ENCODE results near the gene LILRA6. TPM values are rescaled to one million over a fixed set of nuclear protein-coding genes. Genes with fewer than 3 reads are reported as not detected.
"Not testable (repeated sequence)": the region's sequence is repeated elsewhere in the genome, so short reads cannot be mapped to it uniquely, and the experiment has no call there.

LILRA6 gene
- total RNA-seq, 1 experiment from 2014 or later, result not detected

DNA sequence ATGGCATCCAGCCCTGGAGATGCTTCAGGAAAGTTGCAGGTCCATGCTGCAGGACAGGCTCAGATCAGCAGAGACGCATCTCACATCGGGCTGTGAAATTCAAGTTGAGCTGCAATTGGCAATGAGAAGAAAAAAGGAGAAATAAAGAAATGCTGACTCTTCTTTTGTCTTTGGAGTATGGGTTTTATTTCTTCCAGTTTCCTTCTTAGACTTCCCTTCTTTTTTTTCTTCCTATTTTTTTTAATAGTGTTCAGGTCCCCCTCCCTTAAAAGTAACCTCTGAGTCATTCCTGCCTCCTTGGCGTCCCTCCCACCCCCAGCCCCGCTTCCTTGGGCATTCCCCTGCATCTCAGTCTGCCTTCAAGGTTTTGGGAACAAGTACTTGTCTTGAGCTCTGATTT is 29.0 kb upstream of the LILRA6 start:
- in situ Hi-C loops (cut with HindIII; ENCODE audit: low sequenced_read_pairs); DNase-seq (ENCODE audit: low spot score): not testable (repeated sequence)

DNA sequence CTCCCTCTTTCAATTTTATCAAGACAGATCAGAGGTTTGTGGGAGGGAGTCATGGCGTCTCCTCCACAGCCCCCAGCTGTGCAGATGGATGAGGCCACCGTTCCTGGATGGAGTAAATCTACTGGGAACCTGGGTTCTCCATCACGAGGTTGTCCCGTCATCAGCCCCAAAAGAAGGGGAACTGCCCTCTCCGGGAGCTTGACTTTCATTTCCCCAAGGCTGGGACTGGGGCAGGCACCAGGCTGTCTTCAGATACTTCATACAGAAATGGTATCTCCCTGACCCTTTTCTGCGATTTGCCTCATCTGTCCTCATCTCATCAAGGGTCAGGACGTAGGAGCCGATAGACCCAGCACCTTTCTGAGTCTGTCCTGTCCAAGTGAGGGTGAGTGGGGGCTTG is 28.5 kb upstream of the LILRA6 start:
- no peak for DNase-seq (ENCODE audit: low spot score)
- in situ Hi-C loops (cut with HindIII; ENCODE audit: low sequenced_read_pairs), result no loop called here

DNA sequence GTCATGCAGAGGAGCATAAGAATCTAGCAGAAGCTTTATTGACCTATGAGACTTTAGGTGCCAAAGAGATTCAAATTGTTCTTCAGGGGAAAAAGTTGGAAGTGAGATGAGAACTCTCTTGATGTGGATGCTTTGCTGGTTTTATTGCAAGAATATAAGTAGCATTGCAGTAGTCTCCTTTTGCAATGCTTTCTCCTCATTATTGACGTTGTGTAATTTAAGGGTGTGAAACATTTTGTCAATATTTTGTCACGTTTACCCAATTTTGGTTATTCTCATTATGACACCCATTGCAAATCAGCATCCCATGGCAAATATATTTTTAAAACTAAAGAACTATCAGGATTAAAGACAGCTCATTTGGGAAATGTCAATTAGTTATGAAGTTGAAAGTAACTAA is 26.3 kb upstream of the LILRA6 start:
- in situ Hi-C loops (cut with HindIII; ENCODE audit: low sequenced_read_pairs), result no loop called here
- DNase-seq (ENCODE audit: low spot score), result no peak

DNA sequence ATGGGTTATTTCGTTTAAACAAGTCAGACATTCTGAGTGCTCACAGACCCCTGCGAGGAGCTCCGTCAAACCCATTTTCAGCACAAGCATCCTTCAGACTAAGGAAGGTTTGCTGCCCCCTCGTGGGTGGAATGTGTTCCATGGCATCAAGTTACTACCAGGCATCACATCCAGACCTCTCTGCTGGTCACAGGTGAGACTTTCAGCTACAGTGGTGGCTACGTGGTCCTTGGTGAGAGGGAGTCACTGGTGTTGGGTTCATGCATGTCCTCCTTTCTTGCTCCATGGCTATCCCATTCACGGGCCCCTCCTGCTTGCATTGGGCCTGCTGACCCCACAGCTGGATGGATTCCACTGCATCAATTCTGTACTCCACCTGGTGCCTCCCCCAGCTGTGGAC is 23.5 kb upstream of the LILRA6 start:
- DNase-seq (ENCODE audit: low spot score), result peak; percentile 45
- in situ Hi-C loops (cut with HindIII; ENCODE audit: low sequenced_read_pairs), result no loop called here

DNA sequence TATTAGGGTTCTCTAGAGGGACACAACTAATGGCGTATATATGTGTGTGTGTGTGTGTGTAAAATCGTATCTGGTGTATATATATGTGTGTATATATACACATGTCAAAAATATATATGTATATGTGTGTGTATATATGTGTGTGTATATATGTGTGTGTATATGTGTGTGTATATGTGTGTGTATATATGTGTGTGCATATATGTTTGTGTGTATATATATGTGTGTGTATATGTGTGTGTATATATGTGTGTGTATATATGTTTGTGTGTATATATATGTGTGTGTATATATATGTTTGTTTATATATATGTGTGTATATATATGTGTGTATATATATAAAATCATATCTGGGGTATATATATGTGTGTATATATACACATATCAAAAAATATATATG is 19.9 kb upstream of the LILRA6 start:
- in situ Hi-C loops (cut with HindIII; ENCODE audit: low sequenced_read_pairs), result no loop called here
- no peak for DNase-seq (ENCODE audit: low spot score)

DNA sequence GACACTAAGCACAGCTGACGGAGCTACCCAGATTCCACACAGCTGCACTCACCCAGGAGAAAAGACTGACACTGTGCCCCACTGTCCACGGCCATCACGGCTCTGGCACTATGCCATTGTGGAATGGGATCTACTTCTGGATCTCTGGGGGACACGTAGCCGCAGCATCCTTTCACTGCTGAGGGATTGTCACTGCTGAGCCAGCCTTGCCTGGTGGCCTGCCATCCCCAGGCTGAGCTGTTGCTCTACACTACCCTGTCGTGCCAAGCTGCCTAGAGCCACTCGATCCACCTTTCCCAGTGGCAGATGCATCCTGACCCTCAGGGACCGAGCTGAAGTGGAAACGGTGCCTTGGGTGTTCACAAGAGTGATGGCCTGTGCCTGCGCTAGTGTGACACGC is 19.5 kb upstream of the LILRA6 start:
- DNase-seq (ENCODE audit: low spot score), result no peak
- in situ Hi-C loops (cut with HindIII; ENCODE audit: low sequenced_read_pairs), result no loop called here

DNA sequence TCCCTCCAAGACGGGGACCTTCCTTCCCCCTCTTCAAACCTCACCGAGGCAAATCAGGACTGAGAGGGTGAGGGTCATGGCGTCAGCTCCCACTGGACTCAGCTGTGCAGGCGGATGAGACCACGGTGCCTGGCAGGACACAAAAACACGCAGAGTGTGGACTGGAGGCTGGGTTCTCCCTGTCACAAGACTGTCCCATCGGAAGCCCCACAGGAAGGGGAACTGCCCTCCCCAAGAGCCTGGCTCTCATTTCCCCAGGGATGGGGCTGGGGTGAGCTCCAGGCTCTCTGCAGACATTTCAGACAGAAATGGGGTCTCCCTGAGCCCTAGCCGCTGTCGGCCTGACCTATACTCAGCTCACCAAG is 14.5 kb upstream of the LILRA6 start, which contains the start of gene LILRB5:
Gene LILRB5, minus strand, starts transcription at position 158 of the 365 bp plus-strand sequence. Its CDS starts 80 bp downstream, at position 78.
- no peak for DNase-seq (ENCODE audit: low spot score)
- in situ Hi-C loops (cut with HindIII; ENCODE audit: low sequenced_read_pairs), result no loop called here

DNA sequence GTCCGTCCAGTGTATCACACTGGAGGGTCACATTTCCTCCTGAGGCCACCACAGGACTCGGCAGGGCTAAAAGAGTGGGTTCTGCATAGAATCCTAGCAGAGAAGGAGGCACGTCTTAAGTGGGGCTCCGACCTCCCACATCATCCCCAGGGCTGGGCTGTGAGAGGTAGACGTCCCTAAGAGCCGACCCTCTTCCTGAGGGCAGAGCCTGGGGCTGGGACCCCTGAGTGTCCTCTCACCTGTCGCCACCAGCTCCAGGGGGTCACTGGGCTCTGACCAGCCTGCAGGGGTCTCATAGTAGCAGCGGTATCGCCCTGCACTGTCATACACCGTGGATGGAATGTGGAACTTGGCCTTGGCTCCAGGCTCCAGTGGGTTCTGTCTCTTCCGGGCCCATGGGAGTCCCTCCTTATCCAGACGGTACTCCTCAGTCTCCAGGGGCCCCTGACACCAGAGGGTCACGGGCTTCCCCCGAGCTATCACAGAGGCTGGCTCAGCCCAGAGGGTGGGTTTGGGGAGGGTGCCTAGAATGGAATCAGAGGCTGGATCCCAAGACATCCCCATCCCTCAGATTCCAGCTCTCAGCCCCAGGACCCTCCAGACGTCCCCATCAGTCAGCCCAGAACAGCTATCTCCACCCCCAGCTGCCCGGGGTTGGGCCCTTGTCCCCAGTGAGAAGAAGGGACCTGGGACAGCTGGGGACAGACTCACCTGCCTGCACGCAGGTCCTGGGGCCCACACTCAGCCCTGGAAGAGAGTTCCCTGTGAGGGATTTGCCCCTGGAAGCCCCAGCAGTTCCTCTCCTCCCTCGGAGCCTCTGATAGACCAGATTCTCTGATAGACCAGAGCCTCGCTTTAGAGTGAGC is 13.9 kb upstream of the LILRA6 start:
- DNase-seq (ENCODE audit: low spot score), result no peak

DNA sequence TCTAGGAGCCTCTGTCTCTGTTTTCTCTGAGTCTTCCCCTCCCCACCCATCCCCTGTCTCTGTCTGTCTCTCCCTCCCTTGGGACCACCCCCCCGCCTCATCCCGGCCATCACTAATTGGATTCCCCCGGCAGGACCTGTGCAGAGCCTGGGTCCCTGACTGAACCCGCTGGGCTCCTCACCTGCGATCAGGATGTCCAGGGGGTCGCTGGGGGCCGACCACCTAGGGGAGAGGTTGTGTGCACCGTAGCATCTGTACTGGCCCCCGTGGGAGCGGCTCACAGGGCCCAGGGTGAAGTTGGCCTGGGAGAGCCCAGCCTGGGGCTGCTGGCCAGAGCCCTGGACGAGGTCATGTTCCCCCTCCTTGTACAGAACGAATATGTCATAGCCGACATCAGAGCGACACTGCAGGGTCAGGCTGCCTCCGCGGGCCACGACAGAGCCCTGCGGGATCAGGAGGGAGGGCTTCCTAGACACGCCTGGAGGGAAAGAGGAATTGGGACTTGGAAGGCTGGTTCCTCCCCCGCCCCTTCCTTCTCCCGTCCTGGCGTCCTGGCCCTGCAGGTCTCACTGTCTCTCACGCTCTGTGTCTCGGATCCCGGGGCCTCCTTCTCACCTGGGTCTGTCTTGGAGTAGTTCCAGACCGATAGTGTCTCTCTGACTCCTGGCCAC is 12.7 kb upstream of the LILRA6 start:
- in situ Hi-C loops (cut with HindIII; ENCODE audit: low sequenced_read_pairs), result no loop called here
- no peak for DNase-seq (ENCODE audit: low spot score)

More for the DNA sequence above, 13.9 kb upstream of the LILRA6 start:
- in situ Hi-C loops (cut with HindIII; ENCODE audit: low sequenced_read_pairs), result no loop called here

DNA sequence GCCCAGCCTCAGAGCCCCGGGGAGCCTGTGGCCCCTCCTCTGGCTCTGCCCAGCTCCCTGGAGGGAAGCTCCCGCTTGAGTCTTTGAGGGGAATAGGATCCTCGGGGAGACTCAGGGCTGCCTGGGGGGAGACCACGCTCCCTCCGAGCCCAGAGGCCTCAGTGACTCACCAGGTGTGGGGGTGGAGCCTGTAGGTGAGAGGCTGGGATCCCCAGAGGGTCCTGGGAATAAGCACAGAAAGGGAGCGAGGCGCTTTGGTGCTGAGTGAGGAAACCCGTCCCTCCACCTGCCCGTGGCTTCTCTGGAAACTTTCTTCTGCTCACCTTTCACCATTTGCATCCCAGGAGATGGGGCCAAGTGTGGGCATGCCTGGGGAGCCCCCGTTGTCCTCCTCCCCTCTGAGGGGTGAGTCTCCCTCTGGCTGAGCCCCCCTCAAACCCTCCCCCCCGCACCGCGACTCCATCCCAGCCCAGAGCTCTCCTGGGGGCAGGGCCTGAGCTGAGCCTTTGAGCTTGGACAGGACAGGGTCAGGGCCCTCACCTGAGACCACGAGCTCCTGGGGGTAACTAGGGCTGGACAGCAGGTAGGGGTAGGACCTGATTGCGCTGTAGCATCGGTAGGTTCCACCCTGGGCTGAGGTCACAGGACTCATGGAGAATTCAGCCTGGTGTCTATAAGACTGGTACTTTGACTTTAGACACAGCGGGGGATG is 11.8 kb upstream of the LILRA6 start:
- in situ Hi-C loops (cut with HindIII; ENCODE audit: low sequenced_read_pairs), result no loop called here
- DNase-seq (ENCODE audit: low spot score), result no peak

DNA sequence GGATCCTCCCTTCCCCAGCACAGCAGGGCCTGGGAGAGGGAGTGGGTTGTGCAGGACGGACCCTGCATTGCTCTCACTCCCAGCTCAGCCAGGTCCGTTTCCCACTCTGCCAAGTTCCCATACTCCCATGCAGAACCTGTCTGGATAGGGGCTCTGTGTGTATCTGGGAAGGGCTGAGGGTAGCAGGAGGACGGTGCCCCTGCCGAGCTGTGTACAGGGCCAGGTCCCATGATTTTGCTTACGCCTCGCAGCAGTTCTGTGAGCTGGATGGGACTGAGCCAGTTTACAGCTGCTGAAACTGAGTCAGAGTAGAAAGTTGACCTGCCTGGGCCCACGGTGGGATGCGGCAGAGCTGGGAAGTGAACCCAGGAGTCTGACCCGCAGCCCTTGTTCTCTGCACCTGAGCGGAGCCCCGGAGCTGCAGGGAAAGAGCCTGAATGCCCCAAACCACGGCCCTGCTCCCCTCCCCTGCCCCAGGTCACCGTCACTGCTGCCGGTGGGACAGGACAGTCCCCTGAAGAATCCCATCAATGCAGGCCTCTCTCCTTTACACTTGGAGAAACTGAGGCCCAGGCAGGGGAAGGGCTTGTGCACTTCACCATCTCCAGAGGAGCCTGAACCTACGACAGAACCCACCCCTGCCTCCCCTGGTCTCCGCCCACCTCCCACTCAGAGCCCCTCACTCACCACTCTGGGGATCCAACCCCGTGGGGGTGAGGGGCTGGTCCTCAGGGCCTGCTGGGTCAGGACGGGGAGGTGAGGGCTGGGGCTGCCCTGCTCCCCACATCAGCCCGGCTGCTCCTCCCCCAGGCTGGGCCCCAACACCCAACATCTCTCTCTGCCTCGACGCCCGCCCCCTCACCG is 11.0 kb upstream of the LILRA6 start:
- in situ Hi-C loops (cut with HindIII; ENCODE audit: low sequenced_read_pairs), result no loop called here
- DNase-seq (ENCODE audit: low spot score), result no peak

DNA sequence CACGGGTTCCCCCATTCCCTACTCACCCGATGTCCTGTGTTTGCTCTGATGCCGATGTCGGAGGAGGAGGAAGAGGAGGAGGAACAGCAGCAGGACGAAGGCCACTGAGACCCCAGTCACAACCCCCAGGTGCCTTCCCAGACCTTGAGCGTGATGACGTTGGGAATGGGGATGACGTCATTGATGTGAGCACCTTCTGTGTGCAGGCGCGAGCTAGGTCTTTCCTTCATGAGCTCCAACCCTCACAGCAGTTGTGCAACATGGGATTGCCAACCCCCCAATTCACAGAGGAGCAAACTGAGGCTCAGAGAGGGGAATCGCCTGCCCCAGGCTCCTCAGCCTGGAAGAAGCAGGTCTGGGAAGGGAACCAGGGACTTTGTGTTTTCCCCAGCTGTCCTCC is 10.3 kb upstream of the LILRA6 start:
- in situ Hi-C loops (cut with HindIII; ENCODE audit: low sequenced_read_pairs), result no loop called here
- DNase-seq (ENCODE audit: low spot score), result no peak

DNA sequence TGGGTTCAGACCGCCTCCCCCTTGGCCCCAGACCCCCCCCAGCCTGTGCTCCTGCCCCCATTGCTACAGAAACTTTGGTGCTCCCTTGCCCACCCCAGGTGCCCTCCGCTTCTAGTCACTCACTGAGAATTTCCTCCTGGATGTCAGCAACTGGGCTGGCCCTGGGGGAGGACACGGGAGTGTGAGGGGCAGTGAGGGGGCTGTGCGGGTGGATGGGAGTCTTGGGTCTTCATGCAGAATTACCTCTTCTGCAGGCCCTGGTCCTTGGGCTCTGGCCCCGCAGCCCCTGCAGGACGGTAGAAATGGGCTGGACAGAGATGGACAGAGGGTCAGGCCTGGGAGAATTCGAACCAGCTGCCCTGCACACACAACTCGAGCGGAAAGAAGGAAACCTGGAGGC is 9.7 kb upstream of the LILRA6 start:
- in situ Hi-C loops (cut with HindIII; ENCODE audit: low sequenced_read_pairs), result no loop called here

DNA sequence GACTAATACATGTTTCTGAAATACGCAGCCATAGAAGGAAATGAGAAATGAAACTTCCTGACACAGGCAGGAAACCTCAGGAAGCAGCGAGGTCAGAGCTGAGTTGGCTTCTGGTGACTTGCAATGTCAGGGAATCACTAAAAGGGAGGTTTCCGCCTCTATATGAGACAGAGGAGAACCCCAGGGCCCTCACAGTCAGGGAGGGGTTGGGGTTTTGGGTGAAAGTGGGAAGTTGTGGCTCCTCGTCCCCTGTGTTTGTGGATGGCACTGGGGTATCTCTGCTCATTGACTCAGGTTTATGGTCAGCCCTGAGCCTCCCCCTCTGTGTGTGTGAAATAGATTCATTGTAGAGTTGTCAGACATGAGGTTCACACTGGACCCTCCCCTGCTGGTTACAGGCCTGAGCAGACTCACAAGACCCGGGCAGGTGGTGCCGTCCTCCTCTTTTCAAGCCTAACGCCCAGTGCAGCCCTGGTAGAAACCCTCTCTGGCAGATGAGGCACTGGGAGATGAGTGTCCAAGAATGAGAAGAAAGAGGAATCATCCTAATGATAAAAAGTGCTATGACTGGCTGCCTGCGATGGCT is 5.5 kb upstream of the LILRA6 start:
- DNase-seq (ENCODE audit: low spot score), result no peak
- in situ Hi-C loops (cut with HindIII; ENCODE audit: low sequenced_read_pairs), result no loop called here

More for the DNA sequence above, 9.7 kb upstream of the LILRA6 start:
- no peak for DNase-seq (ENCODE audit: low spot score)

DNA sequence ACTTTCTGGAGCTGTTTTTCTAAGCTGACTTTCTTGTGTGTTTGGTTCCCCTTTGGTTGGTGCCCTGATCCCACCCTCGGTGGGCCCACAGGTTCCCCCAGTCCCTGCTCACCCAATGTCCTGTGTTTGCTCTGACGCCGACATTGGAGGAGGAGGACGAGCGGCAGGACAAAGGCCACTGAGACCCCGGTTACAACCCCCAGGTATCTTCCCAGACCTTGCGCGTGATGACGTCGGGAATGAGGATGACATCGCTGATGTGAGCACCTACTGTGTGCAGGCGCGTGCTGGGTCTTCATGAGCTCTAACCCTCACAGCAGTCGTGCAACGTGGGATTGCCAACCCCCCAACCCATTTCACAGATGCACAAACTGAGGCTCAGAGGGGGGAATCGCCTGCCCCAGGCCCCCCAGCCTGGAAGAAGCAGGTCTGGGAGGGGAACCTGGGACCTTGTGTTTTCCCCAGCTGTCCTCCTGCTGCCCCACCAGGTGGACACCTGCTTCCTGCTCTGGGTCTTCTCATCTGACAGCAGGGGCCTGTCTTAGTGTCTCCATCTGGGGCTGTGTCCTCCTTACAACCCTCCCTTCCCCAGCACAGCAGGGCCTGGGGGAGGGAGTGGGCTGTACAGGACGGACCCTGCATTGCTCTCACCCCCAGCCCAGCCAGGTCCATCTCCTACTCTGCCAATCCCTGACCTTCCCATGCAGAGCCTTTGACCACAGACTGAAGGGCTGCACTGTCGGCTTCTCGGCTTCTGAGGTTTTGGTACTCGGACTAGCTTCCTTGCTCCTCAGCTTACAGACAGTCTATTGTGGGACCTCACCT is 4.7 kb upstream of the LILRA6 start:
- no peak for DNase-seq (ENCODE audit: low spot score)
- in situ Hi-C loops (cut with HindIII; ENCODE audit: low sequenced_read_pairs), result no loop called here

DNA sequence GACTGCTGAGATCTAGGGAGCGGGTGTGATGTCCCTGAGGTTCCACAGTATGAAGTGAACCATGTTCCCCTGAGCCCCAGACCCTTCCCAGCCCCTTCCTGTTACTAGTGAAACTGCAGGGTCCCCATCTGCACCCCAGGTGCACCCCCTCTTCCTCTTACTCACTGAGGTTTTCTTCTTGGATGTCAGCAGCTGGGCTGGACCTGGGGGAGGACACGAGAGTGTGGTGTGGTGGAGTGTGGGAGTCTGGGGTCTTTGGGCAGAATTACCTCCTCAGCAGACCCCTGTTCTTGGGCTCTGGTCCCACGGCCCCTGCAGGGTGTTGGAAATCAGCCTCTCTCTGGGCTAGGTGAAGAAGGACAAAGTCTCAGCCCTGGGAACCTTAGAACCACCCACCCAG is 3.3 kb upstream of the LILRA6 start:
- DNase-seq (ENCODE audit: low spot score), result no peak
- in situ Hi-C loops (cut with HindIII; ENCODE audit: low sequenced_read_pairs), result no loop called here

DNA sequence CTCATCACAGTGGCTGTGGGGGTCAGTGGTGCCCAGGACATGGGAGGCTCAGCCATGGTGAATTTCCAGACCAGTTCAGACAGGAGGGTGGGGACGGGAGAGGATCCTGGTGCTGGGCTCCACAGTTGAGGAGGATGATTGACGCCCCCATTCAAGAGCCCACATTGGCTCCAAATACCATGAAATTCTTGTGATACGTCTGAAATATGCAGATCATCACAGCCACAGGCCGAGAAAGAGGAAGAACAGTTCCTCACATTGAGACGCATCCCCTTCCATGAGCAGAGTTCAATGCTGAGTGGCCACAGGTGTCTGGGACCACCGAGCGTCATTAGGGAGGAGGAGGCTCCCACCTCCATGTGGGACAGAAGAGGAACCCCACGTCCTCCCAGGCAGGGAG is 1.2 kb upstream of the LILRA6 start:
- in situ Hi-C loops (cut with HindIII; ENCODE audit: low sequenced_read_pairs), result not testable (repeated sequence)

DNA sequence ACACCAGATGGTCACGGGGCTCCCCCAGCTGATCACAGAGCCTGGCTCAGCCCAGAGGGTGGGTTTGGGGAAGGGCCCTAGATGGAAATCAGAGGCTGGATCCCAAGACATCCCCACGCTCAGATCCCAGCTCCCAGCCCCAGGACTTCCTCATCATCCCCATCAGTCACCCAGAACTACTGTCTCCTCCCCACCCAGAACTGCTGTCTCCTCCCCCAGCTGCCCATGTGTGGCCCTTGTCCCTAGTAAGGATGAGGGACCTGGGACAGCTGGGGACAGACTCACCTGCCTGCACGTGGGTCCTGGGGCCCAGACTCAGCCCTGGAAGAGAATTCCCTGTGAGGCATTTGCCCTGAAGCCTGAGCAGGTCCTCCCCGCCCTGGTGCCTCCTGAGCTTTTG is 356 bp downstream of the LILRA6 start:
- in situ Hi-C loops (cut with HindIII; ENCODE audit: low sequenced_read_pairs); DNase-seq (ENCODE audit: low spot score): not testable (repeated sequence)

More for the DNA sequence above, 1.2 kb upstream of the LILRA6 start:
- DNase-seq (ENCODE audit: low spot score), result not testable (repeated sequence)

Measured in G401 (cell line).